H1 (cell line): ENCODE measurements around the gene E2F8. TPM values are rescaled to one million over a fixed set of nuclear protein-coding genes. Genes with fewer than 3 reads are reported as not detected.

Source experiments
- CTCF ChIA-PET: fragments of 300-600 bp; sonication (Branson Sonifier 250); formaldehyde crosslinking; loops from one replicate; lab custom pipeline; 2021; ENCODE audit not compliant: partially characterized antibody; lab: Charles Lee
- POLR2A ChIA-PET: fragments of 300-600 bp; sonication (Branson Sonifier 250); formaldehyde crosslinking; loops from one replicate; lab custom pipeline; 2021; ENCODE audit warnings: inconsistent platforms; ENCODE audit not compliant: partially characterized antibody; lab: Charles Lee
- DNase-seq, 2 experiments: peaks; one replicate each; pipeline versions ENCODE4 v3.0.0 to v3.0.0-alpha.2; 2010 to 2022; ENCODE audit warnings: low spot score in 2 of 2, low read depth in 1 of 2, mixed read lengths in 1 of 2
- FAIRE-seq: peaks from 2 replicates; lab custom pipeline; 2011; peaks lifted over from hg19 to GRCh38; lab: Jason Lieb, UNC
- H2AFZ ChIP-seq: 2 replicates; pipeline ENCODE4 v1.8.1; 2012; ENCODE audit warnings: low read length, inconsistent platforms
- H2AK5ac ChIP-seq: 2 replicates; pipeline ENCODE4 v1.6.1; 2013; ENCODE audit warnings: low read depth, low read length
- H2BK120ac ChIP-seq: replicated peaks from 2 replicates; pipeline ENCODE3; 2013; ENCODE audit warnings: low read depth, low read length, inconsistent platforms
- H2BK12ac ChIP-seq: 2 replicates; pipeline ENCODE4 v1.6.1; 2013; ENCODE audit warnings: low read depth, low read length
- H2BK15ac ChIP-seq: 2 replicates; pipeline ENCODE4 v1.6.1; 2013; ENCODE audit warnings: low read length
- H2BK20ac ChIP-seq: 2 replicates; pipeline ENCODE4 v1.6.1; 2013; ENCODE audit warnings: low read length
- H2BK5ac ChIP-seq: 2 replicates; pipeline ENCODE4 v1.6.1; 2013; ENCODE audit warnings: low read depth, low read length
- H3K14ac ChIP-seq: 2 replicates; pipeline ENCODE4 v1.6.1; 2013; ENCODE audit warnings: inconsistent platforms; ENCODE audit not compliant: insufficient read length
- H3K18ac ChIP-seq: 2 replicates; pipeline ENCODE4 v1.6.1; 2013; ENCODE audit warnings: low read length; ENCODE audit errors: extremely low read depth
- H3K23ac ChIP-seq: 2 replicates; pipeline ENCODE4 v1.6.1; 2013; ENCODE audit warnings: inconsistent platforms; ENCODE audit not compliant: insufficient read length
- H3K23me2 ChIP-seq: 2 replicates; pipeline ENCODE4 v1.6.1; 2013; ENCODE audit warnings: low read depth, low read length
- H3K27ac ChIP-seq: 2 replicates; pipeline ENCODE4 v1.6.1; 2011; ENCODE audit warnings: low read depth, low read length, inconsistent platforms
- H3K27me3 ChIP-seq, 4 experiments: replicated peaks in 1 of 4; 1 replicate in 1 of 4; 2 replicates in 3 of 4; pipeline versions ENCODE4 v1.6.1 to v1.8.1; 2011 to 2013; ENCODE audit warnings: low read length in 3 of 4, mild to moderate bottlenecking in 3 of 4, inconsistent platforms in 2 of 4, mixed read lengths in 2 of 4, moderate library complexity in 1 of 4; ENCODE audit not compliant: control insufficient read depth in 3 of 4, insufficient read depth in 3 of 4; ENCODE audit errors: extremely low read depth in 1 of 4
- H3K36me3 ChIP-seq, 4 experiments: 2 replicates each; pipeline versions ENCODE4 v1.6.1 to v1.8.1; 2011 to 2013; ENCODE audit warnings: mild to moderate bottlenecking in 4 of 4, low read length in 3 of 4, moderate library complexity in 2 of 4, control low read depth in 1 of 4, inconsistent platforms in 1 of 4; ENCODE audit not compliant: insufficient read depth in 4 of 4, control insufficient read depth in 2 of 4
- H3K4ac ChIP-seq: replicated peaks from 2 replicates; pipeline ENCODE3; 2013; ENCODE audit warnings: low read length, low read depth, mixed read lengths, inconsistent platforms; ENCODE audit not compliant: insufficient read length
- H3K4me1 ChIP-seq, 4 experiments: replicated peaks in 1 of 4; 1 replicate in 1 of 4; 2 replicates in 3 of 4; pipeline versions ENCODE4 v1.6.1 to v1.8.1; 2011 to 2013; ENCODE audit warnings: low read length in 3 of 4, inconsistent platforms in 2 of 4, mixed read lengths in 1 of 4; ENCODE audit not compliant: insufficient read depth in 4 of 4, control insufficient read depth in 3 of 4
- H3K4me2 ChIP-seq, 2 experiments: 2 replicates each; pipeline versions ENCODE4 v1.6.1 to v1.8.1; 2011 to 2013; ENCODE audit warnings: low read depth in 2 of 2, low read length in 2 of 2, control low read depth in 1 of 2, inconsistent platforms in 1 of 2, mild to moderate bottlenecking in 1 of 2; ENCODE audit not compliant: insufficient read depth in 1 of 2
- H3K4me3 ChIP-seq, 4 experiments: fragments of 200-600, 300-600 bp in 1 of 4; sonication (generic), shearing (Covaris generic), sonication (Bioruptor Twin) in 1 of 4; 2 replicates each; pipeline versions ENCODE4 v1.5.1 to v1.8.1; 2011 to 2016; ENCODE audit warnings: low read length in 4 of 4, low read depth in 3 of 4, control low read depth in 2 of 4, inconsistent platforms in 2 of 4, mild to moderate bottlenecking in 2 of 4, mixed read lengths in 1 of 4, moderate library complexity in 1 of 4; ENCODE audit not compliant: insufficient read depth in 2 of 4; ENCODE audit errors: extremely low read depth in 1 of 4
- H3K56ac ChIP-seq: replicated peaks from 2 replicates; pipeline ENCODE3; 2013; ENCODE audit warnings: low read depth, mild to moderate bottlenecking, mixed read lengths, low read length, inconsistent platforms; ENCODE audit not compliant: insufficient read length
- H3K79me1 ChIP-seq: 2 replicates; pipeline ENCODE4 v1.6.1; 2013; ENCODE audit warnings: low read depth, low read length, control low read depth
- H3K79me2 ChIP-seq, 2 experiments: 2 replicates each; pipeline versions ENCODE4 v1.6.1 to v1.8.1; 2012 to 2013; ENCODE audit warnings: low read length in 2 of 2, mild to moderate bottlenecking in 2 of 2, inconsistent platforms in 1 of 2; ENCODE audit not compliant: insufficient read depth in 2 of 2, control insufficient read depth in 1 of 2
- H3K9ac ChIP-seq, 4 experiments: replicated peaks in 1 of 4; 1 replicate in 1 of 4; 2 replicates in 3 of 4; pipeline versions ENCODE4 v1.6.1 to v1.8.1; 2011 to 2013; ENCODE audit warnings: low read depth in 3 of 4, low read length in 3 of 4, control low read depth in 2 of 4, mild to moderate bottlenecking in 2 of 4, moderate library complexity in 2 of 4, inconsistent platforms in 1 of 4; ENCODE audit errors: extremely low read depth in 1 of 4
- H3K9me3 ChIP-seq, 2 experiments: 2 replicates each; pipeline versions ENCODE4 v1.6.1 to v1.8.1; 2012 to 2013; ENCODE audit warnings: mild to moderate bottlenecking in 2 of 2, moderate library complexity in 2 of 2, control low read depth in 1 of 2, inconsistent platforms in 1 of 2, low read depth in 1 of 2, low read length in 1 of 2, mixed read lengths in 1 of 2; ENCODE audit not compliant: insufficient read depth in 2 of 2
- H4K20me1 ChIP-seq, 2 experiments: replicated peaks in 1 of 2; 2 replicates each; pipeline versions ENCODE3 to v1.8.1; 2011 to 2013; ENCODE audit warnings: inconsistent platforms in 2 of 2, low read length in 2 of 2, mild to moderate bottlenecking in 1 of 2; ENCODE audit not compliant: insufficient read depth in 2 of 2, control insufficient read depth in 1 of 2
- H4K5ac ChIP-seq: 2 replicates; pipeline ENCODE4 v1.6.1; 2013; ENCODE audit warnings: low read length, low read depth, mixed read lengths, inconsistent platforms; ENCODE audit not compliant: insufficient read length
- H4K8ac ChIP-seq: 2 replicates; pipeline ENCODE4 v1.8.0; 2013; ENCODE audit warnings: mild to moderate bottlenecking, moderate library complexity, low read length, inconsistent platforms; ENCODE audit not compliant: insufficient read depth; ENCODE audit errors: extremely low read depth
- H4K91ac ChIP-seq: replicated peaks from 2 replicates; pipeline ENCODE3; 2013; ENCODE audit warnings: low read length, mixed read lengths, inconsistent platforms; ENCODE audit not compliant: insufficient read length
- CBX5 ChIP-seq: fragments of 300-800, 300-1000 bp; sonication (generic); IDR thresholded peaks from 2 replicates; pipeline ENCODE4 v1.7.1; 2016; ENCODE audit warnings: antibody characterized with exemption, low read length, low read depth
- CBX8 ChIP-seq: fragments of 300-800, 300-1000 bp; sonication (generic); IDR thresholded peaks from 2 replicates; pipeline ENCODE4 v1.7.1; 2016; ENCODE audit warnings: low read depth, low read length, borderline replicate concordance
- CEBPB ChIP-seq: IDR thresholded peaks from 2 replicates; pipeline ENCODE4 v1.6.1; 2012; ENCODE audit warnings: low read depth, low read length
- CHD2 ChIP-seq: IDR thresholded peaks from 2 replicates; pipeline ENCODE4 v1.6.1; 2012; ENCODE audit warnings: low read length, improper control_type of control experiment
- EGR1 ChIP-seq: IDR thresholded peaks from 2 replicates; pipeline ENCODE4 v1.6.1; 2011; ENCODE audit warnings: low read depth, low read length, borderline replicate concordance
- GABPA ChIP-seq: IDR thresholded peaks from 2 replicates; pipeline ENCODE4 v1.6.1; 2011; ENCODE audit warnings: mild to moderate bottlenecking, low read length, moderate library complexity, borderline replicate concordance; ENCODE audit not compliant: insufficient read depth
- HDAC2 ChIP-seq, 2 experiments: fragments of 300-600 bp in 1 of 2; sonication (generic) in 1 of 2; IDR thresholded peaks; 2 replicates each; pipeline ENCODE4 v1.6.1; 2011 to 2012; ENCODE audit warnings: low read depth in 2 of 2, low read length in 2 of 2, mild to moderate bottlenecking in 2 of 2, moderate library complexity in 2 of 2, borderline replicate concordance in 1 of 2, inconsistent platforms in 1 of 2
- POLR2AphosphoS5 ChIP-seq: IDR thresholded peaks from 2 replicates; pipeline ENCODE4 v1.6.1; 2011; ENCODE audit warnings: low read depth, low read length
- RNF2 ChIP-seq: fragments of 200-900, 300-1000 bp; sonication (generic); IDR thresholded peaks from 2 replicates; pipeline ENCODE4 v1.7.1; 2016; ENCODE audit warnings: borderline replicate concordance, low read depth, mild to moderate bottlenecking, antibody characterized with exemption, low read length; ENCODE audit not compliant: poor library complexity, severe bottlenecking; ENCODE audit errors: missing control alignments
- RXRA ChIP-seq: IDR thresholded peaks from 2 replicates; pipeline ENCODE4 v1.6.1; 2011; ENCODE audit warnings: low read depth, mild to moderate bottlenecking, low read length, moderate library complexity; ENCODE audit not compliant: insufficient read depth
- SAP30 ChIP-seq: fragments of 300-600 bp; sonication (generic); IDR thresholded peaks from 2 replicates; pipeline ENCODE4 v1.7.1; 2012; ENCODE audit warnings: low read length, moderate library complexity, mild to moderate bottlenecking, inconsistent platforms; ENCODE audit not compliant: insufficient read depth, insufficient replicate concordance
- SRF ChIP-seq: IDR thresholded peaks from 2 replicates; pipeline ENCODE4 v1.6.1; 2011; ENCODE audit warnings: mild to moderate bottlenecking, low read depth, low read length, moderate library complexity
- TAF1 ChIP-seq: IDR thresholded peaks from 2 replicates; pipeline ENCODE4 v1.6.1; 2011; ENCODE audit warnings: mild to moderate bottlenecking, low read depth, low read length
- TCF12 ChIP-seq: IDR thresholded peaks from 2 replicates; pipeline ENCODE4 v1.6.1; 2011; ENCODE audit warnings: low read depth, mild to moderate bottlenecking, low read length
- WGBS, 2 experiments: shearing (Covaris generic) in 1 of 2; methylation state at CpG; one replicate each; pipeline versions ENCODE4 v1.1.6 to v1.1.7; 2013 to 2015; ENCODE audit warnings: low lambda C conversion rate in 2 of 2, mixed read lengths in 2 of 2, inconsistent platforms in 1 of 2, low coverage in 1 of 2, missing lambda C conversion rate in 1 of 2; ENCODE audit not compliant: insufficient replicate concordance in 2 of 2, insufficient coverage in 1 of 2, insufficient read length in 1 of 2; ENCODE audit errors: extremely low coverage in 1 of 2, missing lambda C conversion rate in 1 of 2; 5-methylcytosine and 5-hydroxymethylcytosine counted together
- polyA plus RNA-seq, 7 experiments: library from polyadenylated mRNA; depleted of rRNA in 3 of 7; stranded (reverse) in 5 of 7; unstranded in 2 of 7; fragments of >200 nt in 5 of 7; fragments of 200-250 nt in 2 of 7; gene quantifications; 1 replicate in 5 of 7; 2 replicates in 1 of 7; 4 replicates in 1 of 7; pipeline versions ENCODE4 v1.2.1 to v1.2.3, GENCODE V29; 2011 to 2013; ENCODE audit warnings: missing spikeins in 2 of 7, mixed read lengths in 2 of 7
- total RNA-seq: library from RNA; stranded (reverse); fragmentation: NEBNext Ultra II Directional; extraction: Animal tissue kit (Norgen Biotek cat#: 25700); gene quantifications from 2 replicates; pipeline ENCODE4 v1.2.1, GENCODE V29; 2021

Gene E2F8
- total and polyA plus RNA-seq, 2 of the 8 experiments (the other 6 are each of a cell fraction or from before 2014, with no cell fraction given): 5.4 to 11.4 TPM

DNA sequence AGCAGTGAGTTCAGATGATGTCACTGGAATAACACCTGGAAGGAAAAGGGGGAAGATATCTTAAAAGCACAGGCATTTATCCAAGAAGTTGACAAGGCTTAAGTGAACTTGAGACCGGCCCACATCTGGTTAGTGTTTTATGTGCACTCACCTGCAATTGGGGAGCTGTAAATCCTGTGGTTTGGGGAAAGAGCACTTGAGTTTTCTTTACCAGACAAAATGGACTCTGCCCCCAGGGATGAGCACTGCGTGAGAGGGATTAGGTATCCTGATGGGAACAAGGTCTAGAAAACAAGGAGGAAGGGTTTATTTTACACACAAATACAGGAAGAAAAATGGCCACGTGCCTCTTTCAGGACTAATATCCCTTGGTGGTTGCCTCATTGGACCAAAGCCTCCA is 15.2 kb downstream of the E2F8 start:
- Histone ChIP-seq H2BK5ac (no peak overlapping the region), H3K79me2 (no peaks in the 10 kb centered on the region), H2BK120ac (no peak overlapping the region), H3K4me3 (no peak overlapping the region), H3K27ac (no peak overlapping the region), H3K4me1 (peaks cover 0 to 3% (median 0%) of the 10 kb centered on the region in 4 experiments; a peak in 1 of 7 replicates), H3K23ac (no peak overlapping the region), H3K14ac (no peak overlapping the region), H2AFZ (no peak overlapping the region), H4K8ac (no peak overlapping the region), H3K23me2 (no peaks in the 10 kb centered on the region), H3K79me1 (no peaks in the 10 kb centered on the region), H3K9ac (no peak overlapping the region), H3K4ac (no peak overlapping the region), H3K56ac (no peak overlapping the region), H4K20me1 (no peaks in the 10 kb centered on the region), H4K5ac (no peak overlapping the region), H3K36me3 (peaks cover 0 to 25% (median 13%) of the 10 kb centered on the region in 4 experiments; a peak in 7 of 8 replicates), H2BK20ac (no peak overlapping the region), H2AK5ac (no peak overlapping the region), H2BK15ac (no peak overlapping the region), H4K91ac (no peak overlapping the region), H2BK12ac (no peak overlapping the region), H3K27me3 (no peaks in the 10 kb centered on the region), H3K4me2 (no peak overlapping the region), H3K18ac (no peak overlapping the region), H3K9me3 (no peaks in the 10 kb centered on the region)
- FAIRE-seq (no peak), DNase-seq (no peak)
- CTCF ChIA-PET: no interaction called here
- POLR2A ChIA-PET: no interaction called here
- 98% methylated on average over 3 of the region's 3 CpGs; no CpG with 5 or more reads in 1 of the 2 experiments for WGBS, 2 experiments
- TF ChIP-seq POLR2AphosphoS5 (no peak), EGR1 (no peak), RXRA (no peak), SAP30 (no peak), CBX8 (no peak), HDAC2 (IDR thresholded peaks at IDR 0.05; ENCODE audit: borderline replicate concordance in 1 of 2, low read depth in 2 of 2, low read length in 2 of 2) (no peak), RNF2 (no peak), TCF12 (no peak), CHD2 (no peak), GABPA (no peak), CBX5 (no peak), CEBPB (no peak), TAF1 (no peak), SRF (no peak)
